H1 (cell line): ENCODE results near the gene JAKMIP3.

Experiments used
- BCL11A ChIP-seq, 2 experiments: IDR thresholded peaks; one replicate each; pipeline ENCODE4 v1.6.1; 2011; ENCODE audit warnings: low read depth in 2 of 2, low read length in 2 of 2, mild to moderate bottlenecking in 2 of 2
- EP300 ChIP-seq, 2 experiments: IDR thresholded peaks; 1 replicate in 1 of 2; 2 replicates in 1 of 2; pipeline ENCODE4 v1.6.1; 2011 to 2012; ENCODE audit warnings: low read depth in 2 of 2, low read length in 2 of 2, mild to moderate bottlenecking in 2 of 2, borderline replicate concordance in 1 of 2, inconsistent platforms in 1 of 2, moderate library complexity in 1 of 2
- EZH2 ChIP-seq: fragments of 200-600 bp; sonication (generic); IDR thresholded peaks from 2 replicates; pipeline ENCODE4 v1.7.1; 2012; ENCODE audit warnings: low read depth, mild to moderate bottlenecking, moderate library complexity, low read length, inconsistent platforms; ENCODE audit not compliant: severe bottlenecking
- TF ChIP-seq, protein P1 (sequence below): IDR thresholded peaks from 2 replicates; pipeline ENCODE4 v1.6.1; 2012; ENCODE audit warnings: inconsistent platforms

DNA sequence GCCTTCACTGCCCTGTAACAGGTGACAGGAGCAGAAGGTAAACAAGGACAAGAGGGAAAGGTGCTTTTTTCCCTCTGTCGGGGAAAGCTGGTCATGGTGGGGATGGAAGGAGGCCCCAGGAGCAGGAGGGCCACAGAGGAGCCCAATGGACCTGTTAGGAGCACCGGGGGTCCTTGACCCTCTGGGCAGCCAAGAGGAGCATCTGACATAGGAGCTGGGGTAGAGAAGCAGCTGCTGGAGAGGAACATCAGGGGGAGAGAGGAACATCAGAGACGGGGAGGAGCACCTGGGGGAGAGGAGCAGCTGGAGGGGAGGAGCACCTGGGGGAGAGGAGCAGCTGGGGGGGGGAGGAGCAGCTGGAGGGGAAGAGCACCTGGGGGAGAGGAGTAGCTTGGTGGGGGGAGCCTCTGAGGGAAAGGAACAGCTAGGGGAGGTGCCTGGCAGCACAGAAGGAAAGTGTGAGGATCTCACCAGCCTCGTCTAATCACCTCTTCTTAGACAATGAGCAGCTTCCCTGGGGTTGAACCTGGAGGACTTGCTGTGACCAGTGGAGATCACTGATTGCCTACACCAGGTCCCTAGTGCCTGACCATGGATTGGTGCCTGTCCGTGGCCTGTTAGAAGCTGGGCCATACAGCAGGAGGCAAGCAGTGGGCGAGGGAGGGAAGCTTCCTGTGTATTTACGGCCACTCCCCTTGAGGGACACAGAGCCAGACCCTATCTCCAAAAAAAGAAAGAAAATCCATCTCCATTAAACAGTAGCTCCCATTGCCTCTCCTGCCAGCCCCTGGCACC, 37.6 kb downstream of the JAKMIP3 start:
- TF ChIP-seq, protein P1, sequence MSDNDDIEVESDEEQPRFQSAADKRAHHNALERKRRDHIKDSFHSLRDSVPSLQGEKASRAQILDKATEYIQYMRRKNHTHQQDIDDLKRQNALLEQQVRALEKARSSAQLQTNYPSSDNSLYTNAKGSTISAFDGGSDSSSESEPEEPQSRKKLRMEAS: no peak
- no peak for TF ChIP-seq BCL11A (IDR thresholded peaks at IDR 0.05; ENCODE audit: low read depth in 2 of 2, low read length in 2 of 2)
- TF ChIP-seq EZH2: no peak
- no peak for TF ChIP-seq EP300 (IDR thresholded peaks at IDR 0.05; ENCODE audit: borderline replicate concordance in 1 of 2, low read depth in 2 of 2, low read length in 2 of 2)
